Stimulated activated CD4-positive, alpha-beta T cell treated with anti-CD3 and anti-CD28 coated beads, Interleukin-15, amount 100 ng/mL, for 48 hours (primary cell): Measurements from ENCODE around the gene BRMS1.
"Not testable (repeated sequence)": the region's sequence is repeated elsewhere in the genome, so short reads cannot be mapped to it uniquely, and the experiment has no call there.

Experiments used
- DNase-seq, 2 donors: peaks; one replicate each; pipeline ENCODE4 v3.0.0-alpha.2; 2020; ENCODE audit warnings: low read depth in 2 of 2

Gene BRMS1

GRCh38 chr11:66322732-66323427 lies 22.0 kb downstream of the BRMS1 start:
- DNase-seq, result no peak

- DNase-seq, result no peak
These were observed 23.3 kb downstream of the BRMS1 start for GRCh38 chr11:66321606-66322005.

DNA sequence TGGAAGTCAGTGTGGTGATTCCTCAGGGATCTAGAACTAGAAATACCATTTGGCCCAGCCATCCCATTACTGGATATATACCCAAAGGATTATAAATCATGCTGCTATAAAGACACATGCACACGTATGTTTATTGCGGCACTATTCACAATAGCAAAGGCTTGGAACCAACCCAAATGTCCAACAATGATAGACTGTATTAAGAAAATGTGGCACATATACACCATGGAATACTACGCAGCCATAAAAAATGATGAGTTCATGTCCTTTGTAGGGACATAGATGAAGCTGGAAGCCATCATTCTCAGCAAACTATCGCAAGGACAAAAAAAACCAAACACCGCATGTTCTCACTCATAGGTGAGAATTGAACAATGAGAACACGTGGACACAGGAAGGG lies 24.2 kb downstream of the BRMS1 start:
- not testable (repeated sequence) for DNase-seq

- DNase-seq, result not testable (repeated sequence)
These were observed 24.6 kb downstream of the BRMS1 start for GRCh38 chr11:66320289-66320688.

DNA sequence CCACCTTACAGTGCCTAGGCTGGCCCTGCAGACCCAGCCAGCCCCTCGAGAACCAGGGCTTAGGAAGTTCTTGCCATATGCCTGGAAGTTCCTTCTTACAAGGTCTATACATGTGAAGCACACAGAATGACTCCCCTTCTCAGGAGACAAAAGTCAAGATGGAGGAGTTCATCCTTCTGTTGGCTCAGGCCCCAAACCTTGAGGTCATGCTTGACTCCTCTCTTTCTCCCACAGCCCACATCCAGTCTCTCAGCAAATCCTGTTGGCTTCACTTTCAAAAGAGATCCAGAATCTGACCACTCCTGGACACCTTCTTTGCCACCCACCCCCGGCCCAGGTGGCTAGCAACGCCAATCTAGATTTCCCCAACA lies 26.3 kb downstream of the BRMS1 start:
- DNase-seq, result no peak

DNA sequence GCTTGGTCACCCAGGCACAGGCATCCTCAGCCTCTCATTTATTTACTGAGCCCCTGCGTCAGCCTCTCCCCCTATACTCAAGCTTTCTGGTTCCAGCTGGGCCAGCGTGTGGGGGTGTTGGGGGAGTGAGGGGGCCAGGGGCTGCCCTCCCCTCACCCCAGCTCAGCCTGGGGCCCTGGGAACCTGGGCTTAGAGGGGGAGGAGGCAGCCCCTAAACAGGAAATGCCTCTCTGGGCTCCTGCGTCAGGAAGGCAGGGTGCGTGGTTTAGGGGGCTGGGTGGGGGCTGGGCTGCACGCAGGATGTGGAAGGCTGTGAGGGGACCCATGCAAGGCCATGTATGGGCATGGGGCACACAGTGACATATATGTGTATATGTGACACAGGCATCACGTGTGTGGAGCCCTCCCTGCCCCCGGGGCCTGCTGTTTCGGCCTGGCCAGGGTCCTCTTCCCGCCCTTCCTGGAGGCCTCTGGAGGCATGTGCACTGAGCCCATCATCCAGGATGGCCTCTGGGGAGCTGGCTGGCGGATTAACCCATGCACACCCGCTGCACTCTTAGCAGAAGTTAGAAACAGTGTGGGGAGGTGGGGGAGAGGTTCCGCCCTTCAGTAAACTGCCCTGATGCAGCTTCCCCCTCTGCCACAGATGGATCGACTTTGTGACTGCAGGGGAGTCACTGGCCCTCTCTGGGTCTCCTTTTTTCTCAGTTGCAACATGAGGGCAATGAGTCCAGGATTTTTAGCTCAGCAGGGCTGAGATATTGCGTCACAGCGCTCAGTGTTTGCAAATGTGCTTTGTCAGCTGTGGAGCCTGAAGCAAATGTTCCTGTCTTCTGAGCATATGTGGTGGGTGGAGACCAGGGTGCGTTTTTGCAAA lies 26.9 kb downstream of the BRMS1 start:
- DNase-seq, result no peak

GRCh38 chr11:66317322-66317722 lies 27.6 kb downstream of the BRMS1 start:
- peak in 1 of 2 donors; percentile 33 for DNase-seq

- no peak for DNase-seq
These were observed 28.1 kb downstream of the BRMS1 start, which contains the start of gene CD248 for GRCh38 chr11:66316849-66317251. Gene CD248, minus strand, starts transcription at chr11:66317044. Its CDS starts 17 bp downstream, at chr11:66317027.

DNA sequence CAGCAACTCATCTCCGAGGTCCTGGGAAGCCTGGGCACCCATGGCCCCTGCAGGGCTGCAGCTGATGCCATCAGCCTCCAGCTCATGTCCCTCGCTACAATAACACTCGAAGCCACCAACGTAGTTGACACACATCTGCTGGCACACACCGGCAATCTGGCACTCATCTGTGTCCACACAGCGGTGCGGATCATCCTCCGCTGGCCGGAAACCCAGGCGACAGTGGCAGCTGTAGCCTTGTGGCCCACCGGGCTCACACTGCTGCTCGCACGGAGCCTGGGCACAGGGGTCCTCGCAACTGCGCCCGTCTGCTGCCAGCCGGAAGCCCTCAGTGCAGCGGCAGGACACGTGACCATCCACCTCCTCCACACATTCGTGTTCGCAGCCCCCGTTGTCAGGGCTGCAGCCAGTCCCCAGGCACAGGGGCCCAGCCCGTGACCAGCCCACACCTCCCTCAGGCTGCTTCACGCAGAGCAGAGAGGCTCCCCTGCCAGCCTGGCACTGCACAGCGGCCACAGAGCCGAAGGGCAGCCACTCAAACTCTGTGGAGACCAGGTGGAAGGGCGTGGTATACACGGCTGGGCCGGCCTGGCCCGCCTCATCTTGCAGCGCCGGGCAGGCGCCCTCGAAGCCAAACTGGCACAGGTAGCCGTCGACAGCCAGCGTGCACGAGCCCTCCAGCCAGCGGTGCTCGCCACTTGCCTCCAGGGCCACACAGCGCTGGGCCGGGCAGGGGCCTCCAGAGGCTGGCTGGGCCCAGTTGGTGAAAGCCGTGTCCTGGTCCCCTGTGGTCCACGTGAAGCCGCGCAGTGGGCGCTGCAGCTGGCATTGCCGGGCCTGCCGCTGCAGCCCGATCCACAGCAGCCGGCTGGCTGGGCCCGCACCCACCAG lies 28.7 kb downstream of the BRMS1 start:
- DNase-seq, result no peak

GRCh38 chr11:66315498-66315885 lies 29.4 kb downstream of the BRMS1 start:
- DNase-seq, result no peak

DNA sequence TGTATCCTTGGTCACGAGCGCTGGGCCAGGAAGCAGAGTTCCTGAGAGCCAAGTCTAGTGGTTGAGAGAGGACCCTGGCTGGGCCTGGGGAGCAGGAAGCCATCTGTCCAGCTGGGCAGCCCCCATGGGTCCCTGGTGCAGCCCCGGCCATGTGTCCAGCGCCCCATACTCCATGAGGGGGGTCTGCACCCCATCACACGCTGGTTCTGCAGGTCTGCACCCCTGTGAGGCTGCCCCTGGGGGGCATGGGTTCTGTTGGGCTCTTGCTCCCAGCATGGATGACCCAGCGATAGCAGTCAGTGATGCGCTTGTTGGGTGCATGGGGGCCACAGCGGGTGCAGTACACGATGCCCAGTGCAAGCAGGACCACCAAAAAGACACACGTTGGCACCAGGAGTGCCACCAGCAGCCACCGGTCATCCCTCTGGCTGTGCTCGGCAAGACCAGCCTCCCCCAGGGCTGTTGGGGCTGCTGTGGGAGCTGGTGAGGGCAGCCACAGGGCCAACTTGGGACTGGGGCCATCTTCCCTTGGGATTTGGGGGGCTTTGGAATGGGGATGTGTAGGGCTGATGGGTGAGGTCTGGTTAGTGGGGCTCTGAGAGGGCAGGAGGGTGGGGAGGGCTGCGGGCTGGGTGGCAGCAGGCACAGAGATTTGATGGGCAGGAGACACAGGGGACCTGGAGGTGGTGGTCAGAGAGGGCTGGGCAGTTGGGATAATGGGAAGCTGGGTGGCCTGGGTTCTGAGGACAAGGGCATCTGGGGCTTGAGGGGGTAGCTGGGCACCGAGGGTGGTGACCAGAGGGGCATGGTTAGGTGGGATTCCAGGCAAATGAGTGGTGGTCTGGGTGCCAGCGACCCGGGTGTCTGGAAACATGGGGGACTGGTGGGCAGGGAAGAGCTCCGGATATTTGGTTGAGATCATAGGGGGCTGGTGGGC lies 30.1 kb downstream of the BRMS1 start:
- DNase-seq, result no peak

DNA sequence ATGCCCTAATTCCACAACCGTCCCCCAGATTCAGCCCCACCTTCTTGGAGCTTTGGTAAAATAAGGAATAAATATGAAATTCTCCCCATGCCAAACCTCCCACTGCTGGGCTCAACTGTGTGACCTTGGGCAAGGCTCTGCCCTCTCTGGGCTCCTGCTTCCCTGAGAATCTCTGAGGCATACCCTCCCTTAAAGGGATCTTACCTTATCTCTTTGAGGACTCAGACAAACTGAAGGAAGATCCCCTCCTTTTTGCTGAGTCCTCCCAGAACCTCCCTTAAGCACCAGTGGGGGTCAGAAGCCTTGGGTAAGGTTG lies 30.8 kb downstream of the BRMS1 start:
- no peak for DNase-seq

- DNase-seq, result no peak
These were observed 31.4 kb downstream of the BRMS1 start for GRCh38 chr11:66313321-66314185.

- DNase-seq, result peak; percentile 94 to 96
These were observed 32.2 kb downstream of the BRMS1 start for GRCh38 chr11:66312549-66313320.

DNA sequence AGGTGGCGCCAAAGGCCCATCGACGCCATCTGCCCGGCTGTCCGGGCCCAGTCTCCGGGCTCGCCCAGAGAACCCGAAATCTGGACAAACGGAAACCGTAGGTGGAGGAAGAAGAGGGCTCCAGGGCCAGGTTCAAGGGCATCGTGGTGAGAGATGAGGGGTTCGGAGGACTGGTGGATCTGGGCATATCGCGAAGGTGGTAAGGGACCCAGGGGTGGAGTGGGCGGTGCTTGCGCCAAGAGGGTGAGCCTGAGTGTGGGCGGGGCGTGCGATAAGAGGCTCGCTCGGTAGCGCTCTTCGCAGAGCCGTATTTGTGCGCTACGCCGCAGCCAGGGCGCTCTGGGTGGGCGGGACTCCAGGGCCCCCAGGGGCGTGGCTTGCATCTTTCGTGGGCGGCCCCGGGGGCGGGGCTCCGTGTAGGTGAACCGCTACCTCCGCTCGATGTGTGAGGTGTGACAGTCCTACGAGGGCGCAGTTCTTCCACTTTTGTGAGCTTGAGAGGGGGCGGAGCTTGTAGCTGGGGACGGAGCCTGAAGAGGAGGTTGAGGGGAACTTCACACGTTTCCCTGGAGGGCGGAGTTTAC lies 32.8 kb downstream of the BRMS1 start:
- peak; percentile 93 to 95 for DNase-seq

DNA sequence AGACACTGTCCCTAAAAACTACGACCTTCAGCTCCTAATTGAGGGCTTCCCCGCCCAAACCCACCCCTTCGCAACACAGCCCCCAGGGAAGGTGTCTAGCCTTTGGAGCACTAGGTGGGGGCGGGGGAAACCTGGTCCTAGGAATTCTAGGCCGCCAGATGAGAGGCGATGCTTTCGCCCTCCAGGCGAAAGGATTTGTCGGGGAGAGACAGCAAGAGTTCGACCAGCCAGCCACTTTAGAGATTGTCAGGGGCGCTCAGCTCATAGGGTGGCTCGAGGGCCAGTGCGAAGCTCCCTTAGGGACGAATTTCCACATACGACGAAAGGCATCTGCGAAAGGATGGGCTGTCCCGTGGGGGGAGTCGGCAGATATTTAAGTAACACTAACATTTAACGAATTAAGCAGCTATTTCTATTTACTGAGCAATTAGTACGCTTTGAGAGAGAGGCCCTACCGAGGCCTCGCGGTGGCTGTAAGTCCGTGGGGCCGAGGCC lies 33.4 kb downstream of the BRMS1 start:
- DNase-seq, result no peak

DNA sequence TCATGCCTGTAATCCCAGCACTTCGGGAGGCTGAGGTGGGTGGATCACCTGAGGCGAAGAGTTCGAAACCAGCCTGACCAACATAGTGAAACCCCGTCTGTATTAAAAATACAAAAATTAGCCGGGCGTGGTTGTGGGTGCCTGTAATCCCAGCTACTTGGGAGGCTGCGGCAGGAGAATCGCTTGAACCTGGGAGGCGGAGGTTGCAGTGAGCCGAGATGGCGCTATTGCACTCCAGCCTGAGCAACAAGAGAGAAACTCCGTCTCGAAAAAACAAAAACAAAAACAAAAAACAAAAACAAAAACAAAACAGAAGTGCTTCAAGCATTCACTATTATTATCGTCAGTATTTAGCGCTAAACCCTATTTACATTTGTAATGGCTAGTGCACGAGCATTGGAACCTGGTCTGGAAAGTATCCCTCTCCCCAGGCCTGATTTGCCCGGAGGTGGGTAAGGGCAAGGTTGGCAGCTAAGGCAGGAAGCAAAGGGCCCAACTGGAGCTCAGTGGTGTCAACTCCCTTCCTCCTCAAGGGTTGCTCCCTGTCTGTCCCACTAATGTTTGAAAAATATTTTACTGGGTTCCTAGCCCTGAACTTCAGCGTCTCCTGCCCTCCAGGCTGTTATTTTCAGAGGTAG lies 34.0 kb downstream of the BRMS1 start:
- DNase-seq, result not testable (repeated sequence)

DNA sequence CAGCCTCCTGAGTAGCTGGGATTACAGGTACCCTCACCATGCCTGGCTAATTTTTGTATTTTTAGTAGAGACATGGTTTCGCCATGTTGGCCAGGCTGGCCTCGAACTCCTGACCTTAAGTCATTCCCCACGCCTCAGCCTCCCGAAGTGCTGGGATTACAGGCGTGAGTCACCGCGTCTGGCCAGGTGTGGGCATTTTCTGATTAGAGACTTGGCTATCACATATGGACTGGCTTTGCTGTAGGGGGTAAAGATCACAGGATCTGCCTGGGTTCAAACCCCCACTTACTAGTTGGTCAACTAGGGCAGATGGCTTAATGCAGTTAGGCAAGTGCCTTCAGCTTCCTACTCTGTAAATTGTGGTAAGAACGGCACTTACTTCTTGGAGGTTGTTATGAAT lies 34.6 kb downstream of the BRMS1 start:
- DNase-seq, result no peak
